CD14-positive monocyte (primary cell): ENCODE measurements around the gene EPB41L4B. TPM values are rescaled to one million over a fixed set of nuclear protein-coding genes. Genes with fewer than 3 reads are reported as not detected.

ENCODE experiments used
- DNase-seq, 3 donors: peaks; one replicate each; pipeline ENCODE4 v3.0.0-alpha.2; 2011 to 2022
- H2AFZ ChIP-seq: 2 replicates; pipeline ENCODE4 v1.6.0; 2012; ENCODE audit warnings: mild to moderate bottlenecking, low read depth, low read length, inconsistent platforms; ENCODE audit not compliant: insufficient read depth, poor library complexity, severe bottlenecking
- H3K27ac ChIP-seq, 2 donors: 1 replicate in 1 of 2; 2 replicates in 1 of 2; pipeline ENCODE4 v1.5.1; 2012 to 2013; ENCODE audit warnings: low read length in 2 of 2, control low read depth in 1 of 2, inconsistent platforms in 1 of 2, low read depth in 1 of 2, mild to moderate bottlenecking in 1 of 2
- H3K27me3 ChIP-seq, 2 donors: one replicate each; pipeline versions ENCODE4 v1.6.0 to v1.6.1; 2011 to 2013; ENCODE audit warnings: low read length in 2 of 2; ENCODE audit not compliant: control insufficient read depth in 2 of 2, insufficient read depth in 2 of 2
- H3K36me3 ChIP-seq, 2 donors: replicated peaks in 1 of 2; 1 replicate in 1 of 2; 2 replicates in 1 of 2; pipeline versions ENCODE4 v1.5.1 to v1.6.1; 2012 to 2013; ENCODE audit warnings: low read length in 2 of 2, control low read depth in 1 of 2, inconsistent platforms in 1 of 2, mild to moderate bottlenecking in 1 of 2; ENCODE audit not compliant: insufficient read depth in 2 of 2, control insufficient read depth in 1 of 2
- H3K4me1 ChIP-seq, 2 donors: 1 replicate in 1 of 2; 2 replicates in 1 of 2; pipeline versions ENCODE4 v1.5.1 to v1.6.1; 2012 to 2013; ENCODE audit warnings: low read length in 2 of 2, control low read depth in 1 of 2, inconsistent platforms in 1 of 2, mild to moderate bottlenecking in 1 of 2, moderate library complexity in 1 of 2; ENCODE audit not compliant: insufficient read depth in 2 of 2, control insufficient read depth in 1 of 2
- H3K4me2 ChIP-seq: replicated peaks from 2 replicates; pipeline ENCODE3; 2012; ENCODE audit warnings: low read length, moderate library complexity, mild to moderate bottlenecking; ENCODE audit not compliant: poor library complexity, severe bottlenecking; ENCODE audit errors: extremely low read depth
- H3K4me3 ChIP-seq, 3 experiments: fragments of 200-600 bp in 1 of 3; sonication (generic) in 1 of 3; replicated peaks in 1 of 3; 1 replicate in 2 of 3; 2 replicates in 1 of 3; pipeline ENCODE4 v1.5.1; 2011 to 2013; ENCODE audit warnings: low read length in 3 of 3, mild to moderate bottlenecking in 3 of 3, control low read depth in 2 of 3, low read depth in 2 of 3, inconsistent platforms in 1 of 3, moderate library complexity in 1 of 3
- H3K79me2 ChIP-seq: 2 replicates; pipeline ENCODE4 v1.6.0; 2012; ENCODE audit warnings: mild to moderate bottlenecking, control low read depth, inconsistent platforms, low read length, moderate library complexity; ENCODE audit not compliant: insufficient read depth
- H3K9ac ChIP-seq: 2 replicates; pipeline ENCODE4 v1.6.0; 2017; ENCODE audit warnings: low read length, mild to moderate bottlenecking; ENCODE audit not compliant: insufficient read depth, poor library complexity, severe bottlenecking
- H3K9me3 ChIP-seq, 2 donors: replicated peaks in 1 of 2; 1 replicate in 1 of 2; 2 replicates in 1 of 2; pipeline versions ENCODE4 v1.5.1 to v1.6.1; 2012 to 2013; ENCODE audit warnings: low read length in 2 of 2, control low read depth in 1 of 2; ENCODE audit not compliant: control insufficient read depth in 1 of 2, insufficient read depth in 1 of 2
- H4K20me1 ChIP-seq: 2 replicates; pipeline ENCODE4 v1.6.0; 2012; ENCODE audit warnings: mild to moderate bottlenecking, low read length, control low read depth, moderate library complexity; ENCODE audit not compliant: insufficient read depth
- H3K27ac Mint-ChIP-seq, 7 donors: one replicate each; pipeline ENCODE4 v1.8.0; 2020; ENCODE audit warnings: mild to moderate bottlenecking in 7 of 7, mixed read lengths in 7 of 7, moderate library complexity in 6 of 7, inconsistent platforms in 2 of 7
- H3K27me3 Mint-ChIP-seq, 3 donors: one replicate each; pipeline ENCODE4 v1.8.0; 2021 to 2022; ENCODE audit warnings: low read depth in 3 of 3, mild to moderate bottlenecking in 3 of 3, mixed read lengths in 3 of 3, moderate library complexity in 3 of 3, inconsistent platforms in 1 of 3
- H3K36me3 Mint-ChIP-seq, 2 donors: one replicate each; pipeline ENCODE4 v1.8.0; 2020; ENCODE audit warnings: mixed read lengths in 2 of 2, inconsistent platforms in 1 of 2, mild to moderate bottlenecking in 1 of 2
- H3K4me1 Mint-ChIP-seq: one replicate; pipeline ENCODE4 v1.8.0; 2020; ENCODE audit warnings: mild to moderate bottlenecking, mixed read lengths
- H3K4me3 Mint-ChIP-seq, 2 donors: one replicate each; pipeline ENCODE4 v1.8.0; 2020; ENCODE audit warnings: mild to moderate bottlenecking in 2 of 2, mixed read lengths in 2 of 2, moderate library complexity in 1 of 2
- H3K9me3 Mint-ChIP-seq, 7 donors: one replicate each; pipeline ENCODE4 v1.8.0; 2020 to 2022; ENCODE audit warnings: mixed read lengths in 7 of 7, mild to moderate bottlenecking in 6 of 7, moderate library complexity in 6 of 7, inconsistent platforms in 2 of 7
- WGBS: methylation state at CpG from one replicate; pipeline ENCODE4 v1.1.5; 2013; ENCODE audit warnings: missing lambda C conversion rate; ENCODE audit not compliant: insufficient coverage; 5-methylcytosine and 5-hydroxymethylcytosine counted together
- intact Hi-C, 2 donors: fragments of 100-400 bp; cut with micrococcal nuclease; formaldehyde crosslinking; loops; one replicate each; pipeline versions ENCODE4 v1.15.0 to v1.15.1; 2023
- polyA plus RNA-seq, 3 donors: library from polyadenylated mRNA; depleted of rRNA in 1 of 3; unstranded in 2 of 3; stranded (reverse) in 1 of 3; fragments of 300-500 nt in 2 of 3; fragments of >200 nt in 1 of 3; fragmentation: Illumina TruSeq in 2 of 3; gene quantifications; 1 replicate in 2 of 3; 2 replicates in 1 of 3; pipeline ENCODE4 v1.2.3, GENCODE V29; 2012 to 2021
- TF ChIP-seq, protein P1 (sequence below): fragments of 200-600 bp; IDR thresholded peaks from one replicate; pipeline ENCODE4 v1.8.0; 2022; ENCODE audit warnings: antibody characterized with exemption, mild to moderate bottlenecking

EPB41L4B gene
- polyA plus RNA-seq, 3 donors, result not detected

DNA sequence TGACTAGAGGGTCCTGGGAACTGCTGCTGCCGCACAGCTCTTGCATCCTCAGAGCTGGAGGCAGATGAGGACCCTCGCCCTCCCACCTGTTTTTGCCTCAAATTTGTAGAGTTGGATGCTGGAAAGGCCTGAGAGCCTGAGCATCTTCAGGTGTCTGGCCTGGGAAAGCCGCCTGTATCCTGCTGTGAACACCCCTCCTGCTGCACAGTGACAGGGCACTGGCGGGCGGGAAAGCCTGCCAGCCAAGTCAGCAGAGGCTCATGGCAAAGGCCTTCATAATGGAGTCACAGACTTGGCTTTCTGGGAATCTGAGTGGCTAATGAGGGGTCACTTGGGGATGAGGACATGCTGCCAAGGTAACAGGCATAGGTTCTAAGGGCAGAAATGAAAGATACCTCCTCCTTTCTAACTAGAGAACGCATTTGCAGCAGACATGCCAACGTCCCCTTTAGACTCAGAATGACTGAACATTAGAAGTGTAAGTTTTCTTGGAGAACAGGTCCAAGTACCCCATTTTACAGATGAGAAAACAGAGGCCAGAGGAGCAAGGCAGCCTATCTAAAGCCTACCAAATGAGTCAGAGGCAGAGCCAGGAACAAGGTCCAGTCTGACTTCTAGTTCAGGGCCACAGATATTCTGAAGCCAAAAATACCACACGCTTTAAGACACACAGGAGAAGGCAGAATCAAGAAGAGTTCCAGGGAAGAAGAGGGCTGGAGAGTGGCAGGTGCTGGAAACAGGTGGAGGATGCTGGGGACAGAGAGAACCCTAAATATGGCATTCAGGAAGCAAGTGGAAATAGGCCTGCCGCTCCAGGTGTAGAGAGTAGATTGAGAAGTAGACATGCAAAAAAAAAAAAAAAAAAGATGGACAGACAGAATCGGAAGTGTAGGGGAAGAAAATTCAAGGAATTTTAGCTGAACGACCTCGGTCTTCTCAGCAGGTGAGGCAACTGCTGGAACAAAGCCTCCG is 44.1 kb downstream of the EPB41L4B start:
- Histone ChIP-seq H2AFZ (no peak overlapping the region), H3K27me3 (no peaks in the 10 kb centered on the region), H4K20me1 (no peaks in the 10 kb centered on the region), H3K9me3 (no peaks in the 10 kb centered on the region), H3K27ac (no peak overlapping the region), H3K9ac (no peak overlapping the region), H3K79me2 (no peaks in the 10 kb centered on the region), H3K36me3 (no peaks in the 10 kb centered on the region), H3K4me1 (no peaks in the 10 kb centered on the region), H3K4me3 (no peak overlapping the region), H3K4me2 (no peak overlapping the region)
- TF ChIP-seq, protein P1, sequence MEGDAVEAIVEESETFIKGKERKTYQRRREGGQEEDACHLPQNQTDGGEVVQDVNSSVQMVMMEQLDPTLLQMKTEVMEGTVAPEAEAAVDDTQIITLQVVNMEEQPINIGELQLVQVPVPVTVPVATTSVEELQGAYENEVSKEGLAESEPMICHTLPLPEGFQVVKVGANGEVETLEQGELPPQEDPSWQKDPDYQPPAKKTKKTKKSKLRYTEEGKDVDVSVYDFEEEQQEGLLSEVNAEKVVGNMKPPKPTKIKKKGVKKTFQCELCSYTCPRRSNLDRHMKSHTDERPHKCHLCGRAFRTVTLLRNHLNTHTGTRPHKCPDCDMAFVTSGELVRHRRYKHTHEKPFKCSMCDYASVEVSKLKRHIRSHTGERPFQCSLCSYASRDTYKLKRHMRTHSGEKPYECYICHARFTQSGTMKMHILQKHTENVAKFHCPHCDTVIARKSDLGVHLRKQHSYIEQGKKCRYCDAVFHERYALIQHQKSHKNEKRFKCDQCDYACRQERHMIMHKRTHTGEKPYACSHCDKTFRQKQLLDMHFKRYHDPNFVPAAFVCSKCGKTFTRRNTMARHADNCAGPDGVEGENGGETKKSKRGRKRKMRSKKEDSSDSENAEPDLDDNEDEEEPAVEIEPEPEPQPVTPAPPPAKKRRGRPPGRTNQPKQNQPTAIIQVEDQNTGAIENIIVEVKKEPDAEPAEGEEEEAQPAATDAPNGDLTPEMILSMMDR, result no peak
- no peaks in the 10 kb centered on the region for H3K4me1 Mint-ChIP-seq
- no peak overlapping the region for H3K4me3 Mint-ChIP-seq
- H3K27me3 Mint-ChIP-seq, result peaks cover 20 to 25% (median 23%) of the 10 kb centered on the region in 3 donors
- peaks cover 0 to 8% (median 0%) of the 10 kb centered on the region in 7 donors for H3K9me3 Mint-ChIP-seq
- no peak overlapping the region for H3K27ac Mint-ChIP-seq
- H3K36me3 Mint-ChIP-seq, result no peaks in the 10 kb centered on the region
- 86% methylated on average over 8 of the region's 13 CpGs for whole genome bisulfite sequencing
- DNase-seq, result no peak
- intact Hi-C loops, result no loop called here

DNA sequence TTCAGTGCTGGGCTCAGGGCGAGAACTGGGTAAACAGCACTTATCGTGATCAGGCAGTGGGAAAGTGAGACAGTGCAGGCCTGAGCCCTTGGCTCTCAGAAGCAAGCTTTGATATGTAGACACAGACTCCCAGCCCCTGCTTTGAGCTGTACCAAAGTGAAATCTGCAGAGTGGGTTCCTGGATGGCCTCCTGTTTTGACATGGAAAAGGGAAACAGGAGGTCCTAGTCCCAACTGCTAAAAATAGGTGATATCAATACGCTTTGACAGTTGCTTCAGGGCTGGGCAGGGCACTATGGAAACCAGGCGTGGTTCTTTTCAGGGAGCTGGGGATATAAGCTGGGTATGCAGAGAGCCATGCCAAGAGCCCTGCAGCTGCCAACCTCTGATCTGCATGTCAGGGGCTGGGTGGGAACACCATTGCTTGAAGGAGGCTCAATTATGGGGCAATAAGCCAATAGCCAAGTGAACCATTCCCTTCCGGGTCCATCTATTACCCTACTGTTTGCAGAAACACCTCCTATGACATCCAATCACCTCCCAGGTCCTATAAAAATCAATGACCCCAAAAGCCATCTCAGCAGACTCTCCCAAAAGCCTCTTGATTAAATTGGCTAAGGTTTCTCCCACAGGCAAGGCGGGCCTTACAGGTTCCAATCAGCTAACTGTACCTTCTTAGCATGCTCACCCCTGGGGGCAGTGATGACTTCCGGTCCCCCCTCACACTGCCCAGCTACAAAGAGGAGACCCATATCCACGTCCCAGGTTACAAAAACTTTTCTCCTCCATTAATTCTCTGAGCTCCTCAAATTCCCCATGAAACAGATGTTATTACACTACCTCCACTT is 45.8 kb downstream of the EPB41L4B start:
- WGBS, result 96% methylated on average over 5 of the region's 8 CpGs
- intact Hi-C loops, result no loop called here
- Mint-ChIP-seq H3K4me3 (no peak overlapping the region), H3K27me3 (peaks cover 23 to 25% (median 24%) of the 10 kb centered on the region in 3 donors), H3K36me3 (no peaks in the 10 kb centered on the region), H3K9me3 (peaks cover 0 to 5% (median 0%) of the 10 kb centered on the region in 7 donors), H3K4me1 (no peaks in the 10 kb centered on the region), H3K27ac (no peak overlapping the region)
- no peaks in the 10 kb centered on the region for H3K79me2 ChIP-seq
- TF ChIP-seq, protein P1, result no peak
- no peak for DNase-seq
- H3K4me2 ChIP-seq, result no peak overlapping the region
- no peak overlapping the region for H2AFZ ChIP-seq
- no peak overlapping the region for H3K27ac ChIP-seq
- H4K20me1 ChIP-seq, result no peaks in the 10 kb centered on the region
- H3K4me1 ChIP-seq, result no peaks in the 10 kb centered on the region
- no peaks in the 10 kb centered on the region for H3K9me3 ChIP-seq
- no peaks in the 10 kb centered on the region for H3K27me3 ChIP-seq
- H3K4me3 ChIP-seq, result no peak overlapping the region
- no peak overlapping the region for H3K9ac ChIP-seq
- H3K36me3 ChIP-seq, result no peaks in the 10 kb centered on the region
